H1 (cell line): Measurements from ENCODE around the gene RGS2. TPM values are rescaled to one million over a fixed set of nuclear protein-coding genes. Genes with fewer than 3 reads are reported as not detected.

Source experiments
- CTCF ChIA-PET: fragments of 300-600 bp; sonication (Branson Sonifier 250); formaldehyde crosslinking; loops from one replicate; lab custom pipeline; 2021; ENCODE audit not compliant: partially characterized antibody; lab: Charles Lee
- POLR2A ChIA-PET: fragments of 300-600 bp; sonication (Branson Sonifier 250); formaldehyde crosslinking; loops from one replicate; lab custom pipeline; 2021; ENCODE audit warnings: inconsistent platforms; ENCODE audit not compliant: partially characterized antibody; lab: Charles Lee
- DNase-seq, 2 experiments: peaks; one replicate each; pipeline versions ENCODE4 v3.0.0 to v3.0.0-alpha.2; 2010 to 2022; ENCODE audit warnings: low spot score in 2 of 2, low read depth in 1 of 2, mixed read lengths in 1 of 2
- FAIRE-seq: peaks from 2 replicates; lab custom pipeline; 2011; peaks lifted over from hg19 to GRCh38; lab: Jason Lieb, UNC
- H2AFZ ChIP-seq: 2 replicates; pipeline ENCODE4 v1.8.1; 2012; ENCODE audit warnings: low read length, inconsistent platforms
- H2AK5ac ChIP-seq: 2 replicates; pipeline ENCODE4 v1.6.1; 2013; ENCODE audit warnings: low read depth, low read length
- H2BK120ac ChIP-seq: replicated peaks from 2 replicates; pipeline ENCODE3; 2013; ENCODE audit warnings: low read depth, low read length, inconsistent platforms
- H2BK12ac ChIP-seq: 2 replicates; pipeline ENCODE4 v1.6.1; 2013; ENCODE audit warnings: low read depth, low read length
- H2BK15ac ChIP-seq: 2 replicates; pipeline ENCODE4 v1.6.1; 2013; ENCODE audit warnings: low read length
- H2BK20ac ChIP-seq: 2 replicates; pipeline ENCODE4 v1.6.1; 2013; ENCODE audit warnings: low read length
- H2BK5ac ChIP-seq: 2 replicates; pipeline ENCODE4 v1.6.1; 2013; ENCODE audit warnings: low read depth, low read length
- H3K14ac ChIP-seq: 2 replicates; pipeline ENCODE4 v1.6.1; 2013; ENCODE audit warnings: inconsistent platforms; ENCODE audit not compliant: insufficient read length
- H3K18ac ChIP-seq: 2 replicates; pipeline ENCODE4 v1.6.1; 2013; ENCODE audit warnings: low read length; ENCODE audit errors: extremely low read depth
- H3K23ac ChIP-seq: 2 replicates; pipeline ENCODE4 v1.6.1; 2013; ENCODE audit warnings: inconsistent platforms; ENCODE audit not compliant: insufficient read length
- H3K23me2 ChIP-seq: 2 replicates; pipeline ENCODE4 v1.6.1; 2013; ENCODE audit warnings: low read depth, low read length
- H3K27ac ChIP-seq: 2 replicates; pipeline ENCODE4 v1.6.1; 2011; ENCODE audit warnings: low read depth, low read length, inconsistent platforms
- H3K27me3 ChIP-seq, 4 experiments: replicated peaks in 1 of 4; 1 replicate in 1 of 4; 2 replicates in 3 of 4; pipeline versions ENCODE4 v1.6.1 to v1.8.1; 2011 to 2013; ENCODE audit warnings: low read length in 3 of 4, mild to moderate bottlenecking in 3 of 4, inconsistent platforms in 2 of 4, mixed read lengths in 2 of 4, moderate library complexity in 1 of 4; ENCODE audit not compliant: control insufficient read depth in 3 of 4, insufficient read depth in 3 of 4; ENCODE audit errors: extremely low read depth in 1 of 4
- H3K36me3 ChIP-seq, 4 experiments: 2 replicates each; pipeline versions ENCODE4 v1.6.1 to v1.8.1; 2011 to 2013; ENCODE audit warnings: mild to moderate bottlenecking in 4 of 4, low read length in 3 of 4, moderate library complexity in 2 of 4, control low read depth in 1 of 4, inconsistent platforms in 1 of 4; ENCODE audit not compliant: insufficient read depth in 4 of 4, control insufficient read depth in 2 of 4
- H3K4ac ChIP-seq: replicated peaks from 2 replicates; pipeline ENCODE3; 2013; ENCODE audit warnings: low read length, low read depth, mixed read lengths, inconsistent platforms; ENCODE audit not compliant: insufficient read length
- H3K4me1 ChIP-seq, 4 experiments: replicated peaks in 1 of 4; 1 replicate in 1 of 4; 2 replicates in 3 of 4; pipeline versions ENCODE4 v1.6.1 to v1.8.1; 2011 to 2013; ENCODE audit warnings: low read length in 3 of 4, inconsistent platforms in 2 of 4, mixed read lengths in 1 of 4; ENCODE audit not compliant: insufficient read depth in 4 of 4, control insufficient read depth in 3 of 4
- H3K4me2 ChIP-seq, 2 experiments: 2 replicates each; pipeline versions ENCODE4 v1.6.1 to v1.8.1; 2011 to 2013; ENCODE audit warnings: low read depth in 2 of 2, low read length in 2 of 2, control low read depth in 1 of 2, inconsistent platforms in 1 of 2, mild to moderate bottlenecking in 1 of 2; ENCODE audit not compliant: insufficient read depth in 1 of 2
- H3K4me3 ChIP-seq, 4 experiments: fragments of 200-600, 300-600 bp in 1 of 4; sonication (generic), shearing (Covaris generic), sonication (Bioruptor Twin) in 1 of 4; 2 replicates each; pipeline versions ENCODE4 v1.5.1 to v1.8.1; 2011 to 2016; ENCODE audit warnings: low read length in 4 of 4, low read depth in 3 of 4, control low read depth in 2 of 4, inconsistent platforms in 2 of 4, mild to moderate bottlenecking in 2 of 4, mixed read lengths in 1 of 4, moderate library complexity in 1 of 4; ENCODE audit not compliant: insufficient read depth in 2 of 4; ENCODE audit errors: extremely low read depth in 1 of 4
- H3K56ac ChIP-seq: replicated peaks from 2 replicates; pipeline ENCODE3; 2013; ENCODE audit warnings: low read depth, mild to moderate bottlenecking, mixed read lengths, low read length, inconsistent platforms; ENCODE audit not compliant: insufficient read length
- H3K79me1 ChIP-seq: 2 replicates; pipeline ENCODE4 v1.6.1; 2013; ENCODE audit warnings: low read depth, low read length, control low read depth
- H3K79me2 ChIP-seq, 2 experiments: 2 replicates each; pipeline versions ENCODE4 v1.6.1 to v1.8.1; 2012 to 2013; ENCODE audit warnings: low read length in 2 of 2, mild to moderate bottlenecking in 2 of 2, inconsistent platforms in 1 of 2; ENCODE audit not compliant: insufficient read depth in 2 of 2, control insufficient read depth in 1 of 2
- H3K9ac ChIP-seq, 4 experiments: replicated peaks in 1 of 4; 1 replicate in 1 of 4; 2 replicates in 3 of 4; pipeline versions ENCODE4 v1.6.1 to v1.8.1; 2011 to 2013; ENCODE audit warnings: low read depth in 3 of 4, low read length in 3 of 4, control low read depth in 2 of 4, mild to moderate bottlenecking in 2 of 4, moderate library complexity in 2 of 4, inconsistent platforms in 1 of 4; ENCODE audit errors: extremely low read depth in 1 of 4
- H3K9me3 ChIP-seq, 2 experiments: 2 replicates each; pipeline versions ENCODE4 v1.6.1 to v1.8.1; 2012 to 2013; ENCODE audit warnings: mild to moderate bottlenecking in 2 of 2, moderate library complexity in 2 of 2, control low read depth in 1 of 2, inconsistent platforms in 1 of 2, low read depth in 1 of 2, low read length in 1 of 2, mixed read lengths in 1 of 2; ENCODE audit not compliant: insufficient read depth in 2 of 2
- H4K20me1 ChIP-seq, 2 experiments: replicated peaks in 1 of 2; 2 replicates each; pipeline versions ENCODE3 to v1.8.1; 2011 to 2013; ENCODE audit warnings: inconsistent platforms in 2 of 2, low read length in 2 of 2, mild to moderate bottlenecking in 1 of 2; ENCODE audit not compliant: insufficient read depth in 2 of 2, control insufficient read depth in 1 of 2
- H4K5ac ChIP-seq: 2 replicates; pipeline ENCODE4 v1.6.1; 2013; ENCODE audit warnings: low read length, low read depth, mixed read lengths, inconsistent platforms; ENCODE audit not compliant: insufficient read length
- H4K8ac ChIP-seq: 2 replicates; pipeline ENCODE4 v1.8.0; 2013; ENCODE audit warnings: mild to moderate bottlenecking, moderate library complexity, low read length, inconsistent platforms; ENCODE audit not compliant: insufficient read depth; ENCODE audit errors: extremely low read depth
- H4K91ac ChIP-seq: replicated peaks from 2 replicates; pipeline ENCODE3; 2013; ENCODE audit warnings: low read length, mixed read lengths, inconsistent platforms; ENCODE audit not compliant: insufficient read length
- CEBPB ChIP-seq: IDR thresholded peaks from 2 replicates; pipeline ENCODE4 v1.6.1; 2012; ENCODE audit warnings: low read depth, low read length
- CHD2 ChIP-seq: IDR thresholded peaks from 2 replicates; pipeline ENCODE4 v1.6.1; 2012; ENCODE audit warnings: low read length, improper control_type of control experiment
- CTBP2 ChIP-seq: IDR thresholded peaks from 2 replicates; pipeline ENCODE4 v1.7.0; 2011; ENCODE audit warnings: borderline replicate concordance, mild to moderate bottlenecking, moderate library complexity, mixed read lengths, low read length; ENCODE audit not compliant: insufficient read depth, insufficient read length
- EP300 ChIP-seq, 2 experiments: IDR thresholded peaks; 1 replicate in 1 of 2; 2 replicates in 1 of 2; pipeline ENCODE4 v1.6.1; 2011 to 2012; ENCODE audit warnings: low read depth in 2 of 2, low read length in 2 of 2, mild to moderate bottlenecking in 2 of 2, borderline replicate concordance in 1 of 2, inconsistent platforms in 1 of 2, moderate library complexity in 1 of 2
- GTF2F1 ChIP-seq: IDR thresholded peaks from 2 replicates; pipeline ENCODE4 v1.6.1; 2012; ENCODE audit warnings: low read depth, low read length, improper control_type of control experiment, borderline replicate concordance
- NRF1 ChIP-seq: IDR thresholded peaks from 2 replicates; pipeline ENCODE4 v1.6.1; 2011; ENCODE audit warnings: mild to moderate bottlenecking, low read depth, low read length, improper control_type of control experiment
- POLR2A ChIP-seq, 2 experiments: IDR thresholded peaks; 1 replicate in 1 of 2; 2 replicates in 1 of 2; pipeline ENCODE4 v1.6.1; 2011; ENCODE audit warnings: low read depth in 2 of 2, low read length in 2 of 2, mild to moderate bottlenecking in 2 of 2; ENCODE audit errors: control extremely low read depth in 1 of 2
- RNF2 ChIP-seq: fragments of 200-900, 300-1000 bp; sonication (generic); IDR thresholded peaks from 2 replicates; pipeline ENCODE4 v1.7.1; 2016; ENCODE audit warnings: borderline replicate concordance, low read depth, mild to moderate bottlenecking, antibody characterized with exemption, low read length; ENCODE audit not compliant: poor library complexity, severe bottlenecking; ENCODE audit errors: missing control alignments
- TEAD4 ChIP-seq: IDR thresholded peaks from 2 replicates; pipeline ENCODE4 v1.6.1; 2012; ENCODE audit warnings: low read depth, low read length, inconsistent platforms, mixed read lengths
- WGBS, 2 experiments: shearing (Covaris generic) in 1 of 2; methylation state at CpG; one replicate each; pipeline versions ENCODE4 v1.1.6 to v1.1.7; 2013 to 2015; ENCODE audit warnings: low lambda C conversion rate in 2 of 2, mixed read lengths in 2 of 2, inconsistent platforms in 1 of 2, low coverage in 1 of 2, missing lambda C conversion rate in 1 of 2; ENCODE audit not compliant: insufficient replicate concordance in 2 of 2, insufficient coverage in 1 of 2, insufficient read length in 1 of 2; ENCODE audit errors: extremely low coverage in 1 of 2, missing lambda C conversion rate in 1 of 2; 5-methylcytosine and 5-hydroxymethylcytosine counted together
- polyA plus RNA-seq, 7 experiments: library from polyadenylated mRNA; depleted of rRNA in 3 of 7; stranded (reverse) in 5 of 7; unstranded in 2 of 7; fragments of >200 nt in 5 of 7; fragments of 200-250 nt in 2 of 7; gene quantifications; 1 replicate in 5 of 7; 2 replicates in 1 of 7; 4 replicates in 1 of 7; pipeline versions ENCODE4 v1.2.1 to v1.2.3, GENCODE V29; 2011 to 2013; ENCODE audit warnings: missing spikeins in 2 of 7, mixed read lengths in 2 of 7
- total RNA-seq: library from RNA; stranded (reverse); fragmentation: NEBNext Ultra II Directional; extraction: Animal tissue kit (Norgen Biotek cat#: 25700); gene quantifications from 2 replicates; pipeline ENCODE4 v1.2.1, GENCODE V29; 2021

Gene RGS2
- total and polyA plus RNA-seq, 2 of the 8 experiments (the other 6 are each of a cell fraction or from before 2014, with no cell fraction given), result 9.1 to 17.0 TPM

DNA sequence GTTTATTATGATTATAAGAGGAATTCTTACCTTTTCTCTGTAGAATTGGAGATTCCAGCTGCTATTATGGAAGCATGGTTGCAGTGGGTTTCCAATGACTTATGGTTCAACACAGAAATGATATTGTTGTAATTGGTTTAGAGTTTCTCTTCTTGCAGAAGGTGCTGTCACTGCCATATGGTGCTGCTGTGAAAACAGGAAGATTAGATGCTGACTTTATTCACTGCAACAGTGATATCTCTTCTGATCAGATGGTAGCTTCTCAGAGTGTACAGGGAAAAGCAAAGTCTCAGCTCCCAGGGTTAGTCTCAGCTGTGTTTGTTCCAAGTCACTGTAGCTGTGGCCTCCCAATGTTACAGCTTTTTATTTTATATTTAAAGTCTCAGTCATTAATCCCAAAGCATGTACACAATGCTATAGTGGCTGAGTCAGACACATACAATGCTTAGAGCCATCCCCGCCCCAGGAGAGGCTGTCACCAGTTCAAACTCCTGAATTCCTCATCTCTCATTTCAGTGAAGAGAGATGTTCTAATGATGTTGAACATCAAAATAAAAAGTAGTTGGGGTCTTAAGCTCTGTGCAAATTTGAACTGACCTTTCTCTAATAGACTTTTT lies 42.7 kb upstream of the RGS2 start:
- H3K23ac ChIP-seq, result no peak overlapping the region
- no peak overlapping the region for H3K9ac ChIP-seq
- no peaks in the 10 kb centered on the region for H3K79me1 ChIP-seq
- no peak overlapping the region for H2AFZ ChIP-seq
- H2AK5ac ChIP-seq, result no peak overlapping the region
- H3K9me3 ChIP-seq, result no peaks in the 10 kb centered on the region
- H2BK15ac ChIP-seq, result no peak overlapping the region
- H4K91ac ChIP-seq, result no peak overlapping the region
- no peak overlapping the region for H4K8ac ChIP-seq
- no peak overlapping the region for H2BK5ac ChIP-seq
- no peaks in the 10 kb centered on the region for H4K20me1 ChIP-seq
- CTCF ChIA-PET, result interaction anchor here (0.9 to 1.8 kb wide), 10 partner anchors 10 to 232 kb away, joined by 3 to 8 read pairs (median 3); no protein-coding TSS in a partner anchor
- H3K4me3 ChIP-seq, result no peak overlapping the region
- no peak overlapping the region for H3K27ac ChIP-seq
- WGBS, 2 experiments, result 89% methylated on average over 1 of the region's 1 CpG; no CpG with 5 or more reads in 1 of the 2 experiments
- no peak overlapping the region for H2BK20ac ChIP-seq
- H3K79me2 ChIP-seq, result no peaks in the 10 kb centered on the region
- H3K56ac ChIP-seq, result no peak overlapping the region
- H3K4ac ChIP-seq, result no peak overlapping the region
- no peak overlapping the region for H3K14ac ChIP-seq
- no peak for DNase-seq
- H3K18ac ChIP-seq, result no peak overlapping the region
- no peak overlapping the region for H2BK120ac ChIP-seq
- no peak overlapping the region for H4K5ac ChIP-seq
- H3K23me2 ChIP-seq, result no peaks in the 10 kb centered on the region; the same call in 1 of the 2 replicates
- no peaks in the 10 kb centered on the region for H3K27me3 ChIP-seq
- POLR2A ChIA-PET, result no interaction called here
- FAIRE-seq, result no peak
- no peaks in the 10 kb centered on the region for H3K4me1 ChIP-seq
- TF ChIP-seq GTF2F1, result no peak
- no peak for TF ChIP-seq RNF2
- TF ChIP-seq TEAD4, result no peak
- no peak for TF ChIP-seq POLR2A (IDR thresholded peaks at IDR 0.05; ENCODE audit: control extremely low read depth in 1 of 2, low read depth in 2 of 2, low read length in 2 of 2)
- no peak for TF ChIP-seq NRF1
- TF ChIP-seq CTBP2, result no peak
- TF ChIP-seq CHD2, result no peak
- TF ChIP-seq CEBPB, result no peak
- no peak for TF ChIP-seq EP300 (IDR thresholded peaks at IDR 0.05; ENCODE audit: borderline replicate concordance in 1 of 2, low read depth in 2 of 2, low read length in 2 of 2)
- H2BK12ac ChIP-seq, result no peak overlapping the region
- no peaks in the 10 kb centered on the region for H3K36me3 ChIP-seq
- H3K4me2 ChIP-seq, result no peak overlapping the region
